HFF-Myc (cell line): ENCODE data around the gene COX17.

ENCODE experiments used
- DNase-seq: peaks from one replicate; pipeline ENCODE4 v3.0.0-alpha.2; 2011; ENCODE audit warnings: low read depth; ENCODE audit errors: extremely low read depth
- H3K4me3 ChIP-seq: replicated peaks from 2 replicates; pipeline ENCODE4 v1.5.1; 2011; ENCODE audit warnings: low read depth, mild to moderate bottlenecking, control low read depth, low read length
- CTCF ChIP-seq: IDR thresholded peaks from 2 replicates; pipeline ENCODE4 v1.5.1; 2012; ENCODE audit warnings: mild to moderate bottlenecking, low read depth, low read length, control low read depth; ENCODE audit errors: missing control alignments

Gene COX17, protein sequence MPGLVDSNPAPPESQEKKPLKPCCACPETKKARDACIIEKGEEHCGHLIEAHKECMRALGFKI

DNA sequence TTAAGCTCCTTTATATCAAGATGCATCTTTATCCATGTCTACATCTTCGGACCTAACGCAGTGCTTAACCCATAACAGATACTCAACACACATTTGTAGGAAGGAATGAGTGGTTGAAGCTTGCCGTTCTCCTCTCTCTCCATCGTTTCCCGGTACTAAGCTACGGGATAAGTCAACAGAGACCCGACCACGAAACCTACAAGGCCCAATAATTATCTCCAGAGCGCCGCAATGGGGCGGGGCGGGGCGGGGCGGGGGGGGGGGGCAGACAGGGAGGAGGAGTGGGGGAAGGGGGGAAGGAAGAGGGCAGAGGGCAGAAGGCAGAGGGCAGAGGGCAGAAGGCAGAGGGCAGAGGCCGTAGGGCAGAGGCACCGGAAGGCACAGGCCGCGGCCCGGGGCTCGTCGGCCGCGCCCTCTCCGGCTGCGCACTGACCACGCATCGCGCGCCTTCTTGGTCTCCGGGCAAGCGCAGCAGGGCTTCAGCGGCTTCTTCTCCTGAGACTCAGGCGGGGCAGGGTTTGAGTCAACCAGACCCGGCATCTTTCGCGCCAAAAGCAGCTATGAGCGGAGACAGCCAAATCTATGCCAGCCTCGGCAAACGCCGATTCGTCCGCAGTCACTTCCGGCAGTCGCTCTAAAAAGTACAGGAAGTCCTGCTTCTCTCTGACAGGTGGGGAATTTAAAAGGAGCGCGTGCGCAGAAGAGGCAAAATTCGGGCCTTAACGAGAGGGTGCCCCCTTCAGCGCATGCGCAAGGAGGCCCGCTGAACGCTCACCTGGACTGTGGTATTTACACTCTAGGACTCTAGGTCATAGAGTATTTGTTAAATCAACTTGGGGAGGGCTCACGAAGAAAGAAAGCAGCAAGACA lies at the start of gene COX17:
TSS of gene COX17 (minus strand) at position 636 of the 870 bp plus-strand sequence. CDS start at position 540, 96 bp downstream.
- peak; percentile 81 for DNase-seq
- TF ChIP-seq CTCF, result no peak

GRCh38 chr3:119726909-119727308 lies 49.7 kb upstream of the COX17 start:
- no peak for TF ChIP-seq CTCF
- H3K4me3 ChIP-seq, result no peak overlapping the region
- no peak for DNase-seq

More for the DNA sequence above, at the start of gene COX17:
- peak within 1 kb of the TSS; percentile 53 for H3K4me3 ChIP-seq

DNA sequence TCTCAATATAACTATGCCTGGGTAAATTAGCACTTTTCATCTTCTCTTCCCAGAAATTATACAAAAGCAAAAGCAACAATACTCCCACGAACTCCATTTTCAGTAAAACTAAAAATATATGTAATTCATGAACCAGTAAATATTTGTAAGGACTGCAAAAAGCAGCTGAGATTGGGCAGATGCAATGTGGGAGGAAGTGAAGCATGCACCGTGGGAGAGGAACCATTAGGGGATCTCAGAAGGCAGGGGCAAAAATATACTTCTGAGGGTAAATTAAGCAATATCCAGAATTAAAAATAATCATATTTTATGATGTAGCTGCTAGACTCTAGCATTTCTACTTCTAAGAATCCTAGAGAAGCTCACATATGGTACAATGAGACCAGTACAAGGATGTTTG lies 45.8 kb upstream of the COX17 start:
- no peak for DNase-seq
- H3K4me3 ChIP-seq, result no peak overlapping the region
- TF ChIP-seq CTCF, result no peak

- no peak overlapping the region for H3K4me3 ChIP-seq
- no peak for TF ChIP-seq CTCF
- DNase-seq, result no peak
These were observed 40.3 kb upstream of the COX17 start for GRCh38 chr3:119717520-119717919.

DNA sequence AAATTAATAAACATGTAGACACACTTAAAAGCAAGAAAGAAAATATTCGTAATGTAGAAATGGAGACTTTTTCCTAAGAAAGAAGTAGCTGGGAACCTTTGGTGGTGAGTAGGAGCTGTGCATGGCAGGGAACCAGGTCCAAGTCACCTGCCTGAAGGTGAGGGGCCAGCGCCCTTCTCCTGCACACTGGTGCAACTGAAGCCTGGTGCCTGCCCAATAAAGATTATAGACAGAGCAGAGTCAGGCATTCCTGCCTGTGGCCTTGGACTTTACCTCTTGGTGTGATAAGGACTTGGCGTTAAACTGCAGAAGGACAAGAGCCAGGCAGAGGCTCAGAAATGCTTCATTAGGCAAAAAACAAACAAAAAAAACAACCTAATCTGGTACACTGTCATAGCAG lies 39.8 kb upstream of the COX17 start:
- TF ChIP-seq CTCF, result no peak
- no peak overlapping the region for H3K4me3 ChIP-seq
- no peak for DNase-seq

DNA sequence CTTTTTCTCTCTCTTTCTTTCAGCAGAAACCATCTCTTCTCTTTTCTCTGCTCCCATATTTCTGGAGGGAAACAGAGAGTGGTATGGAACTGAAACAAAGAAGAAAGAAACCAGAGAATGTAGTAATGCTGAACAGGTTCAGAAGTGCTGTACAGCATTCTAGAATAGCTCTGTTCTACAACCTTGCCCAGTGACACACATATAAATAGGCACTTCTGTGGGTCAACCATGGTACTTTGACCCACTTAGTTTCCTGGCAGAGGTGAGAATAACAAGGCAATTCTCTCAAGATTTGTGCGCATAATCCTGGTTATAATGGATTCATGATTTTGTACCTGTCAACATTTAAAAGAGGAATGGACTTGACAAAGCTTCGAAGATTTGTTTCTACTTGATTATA lies 37.9 kb upstream of the COX17 start:
- TF ChIP-seq CTCF, result no peak
- H3K4me3 ChIP-seq, result no peak overlapping the region
- DNase-seq, result no peak
